Ishikawa (cell line): Measurements from ENCODE around the gene LGR6.
A peak's percentile ranks its signal among the peaks of the same experiment; 100 is the strongest.

ENCODE experiments used
- CEBPB ChIP-seq: IDR thresholded peaks from 2 replicates; pipeline ENCODE4 v1.6.1; 2012
- CREB1 ChIP-seq: IDR thresholded peaks from 2 replicates; pipeline ENCODE4 v1.6.1; 2012; ENCODE audit warnings: low read depth
- EGR1 ChIP-seq: IDR thresholded peaks from 2 replicates; pipeline ENCODE4 v1.6.1; 2012
- EP300 ChIP-seq: IDR thresholded peaks from 2 replicates; pipeline ENCODE4 v1.6.1; 2012; ENCODE audit warnings: borderline replicate concordance
- FOXM1 ChIP-seq: IDR thresholded peaks from 2 replicates; pipeline ENCODE4 v1.6.1; 2012; ENCODE audit warnings: low read depth, borderline replicate concordance
- RAD21 ChIP-seq: IDR thresholded peaks from 2 replicates; pipeline ENCODE4 v1.6.1; 2012; ENCODE audit warnings: low read depth
- TAF1 ChIP-seq: IDR thresholded peaks from 2 replicates; pipeline ENCODE4 v1.6.1; 2012; ENCODE audit warnings: low read depth, mild to moderate bottlenecking
- TCF12 ChIP-seq: IDR thresholded peaks from 2 replicates; pipeline ENCODE4 v1.6.1; 2012; ENCODE audit warnings: low read depth
- TEAD4 ChIP-seq: IDR thresholded peaks from 2 replicates; pipeline ENCODE4 v1.6.1; 2012
- YY1 ChIP-seq: IDR thresholded peaks from 2 replicates; pipeline ENCODE4 v1.6.1; 2012; ENCODE audit warnings: low read depth
- ZBTB7A ChIP-seq: IDR thresholded peaks from 2 replicates; pipeline ENCODE4 v1.6.1; 2012; ENCODE audit warnings: low read depth
- TF ChIP-seq, protein P1 (sequence below): IDR thresholded peaks from 2 replicates; pipeline ENCODE4 v1.6.1; 2012
- TF ChIP-seq, protein P2 (sequence below): IDR thresholded peaks from 2 replicates; pipeline ENCODE4 v1.6.1; 2012
- TF ChIP-seq, protein P3 (sequence below): IDR thresholded peaks from 2 replicates; pipeline ENCODE4 v1.6.1; 2012; ENCODE audit warnings: low read depth, mild to moderate bottlenecking

DNA sequence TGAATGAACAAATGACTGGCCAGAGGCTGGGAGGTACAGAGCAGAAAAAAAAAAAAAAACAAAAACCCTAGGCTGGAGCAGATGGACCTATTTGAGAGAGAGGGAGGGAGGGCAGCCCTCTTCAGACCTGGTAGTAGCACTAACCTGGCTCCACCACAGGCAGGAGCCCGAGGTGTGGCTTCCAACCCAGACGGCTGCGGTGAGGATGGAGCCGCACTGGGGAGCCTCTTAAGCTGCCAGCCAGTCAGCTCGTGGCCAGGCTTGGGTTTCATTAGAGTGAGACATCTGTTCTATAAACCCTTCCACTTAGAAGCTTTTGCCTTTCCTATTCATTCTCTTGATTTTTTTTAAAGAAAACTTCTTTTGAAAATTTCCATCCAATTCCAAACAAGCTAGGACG is 16.8 kb downstream of the LGR6 start:
- TF ChIP-seq YY1 (no peak), RAD21 (peak; percentile 38; the same call in 1 of the 2 replicates), EP300 (no peak), TEAD4 (no peak), FOXM1 (no peak), TAF1 (no peak), ZBTB7A (no peak), CEBPB (no peak), EGR1 (no peak), CREB1 (no peak), TCF12 (no peak)
- TF ChIP-seq, protein P1, sequence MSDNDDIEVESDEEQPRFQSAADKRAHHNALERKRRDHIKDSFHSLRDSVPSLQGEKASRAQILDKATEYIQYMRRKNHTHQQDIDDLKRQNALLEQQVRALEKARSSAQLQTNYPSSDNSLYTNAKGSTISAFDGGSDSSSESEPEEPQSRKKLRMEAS, result no peak
- TF ChIP-seq, protein P2, sequence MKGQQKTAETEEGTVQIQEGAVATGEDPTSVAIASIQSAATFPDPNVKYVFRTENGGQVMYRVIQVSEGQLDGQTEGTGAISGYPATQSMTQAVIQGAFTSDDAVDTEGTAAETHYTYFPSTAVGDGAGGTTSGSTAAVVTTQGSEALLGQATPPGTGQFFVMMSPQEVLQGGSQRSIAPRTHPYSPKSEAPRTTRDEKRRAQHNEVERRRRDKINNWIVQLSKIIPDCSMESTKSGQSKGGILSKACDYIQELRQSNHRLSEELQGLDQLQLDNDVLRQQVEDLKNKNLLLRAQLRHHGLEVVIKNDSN, result no peak
- TF ChIP-seq, protein P3, sequence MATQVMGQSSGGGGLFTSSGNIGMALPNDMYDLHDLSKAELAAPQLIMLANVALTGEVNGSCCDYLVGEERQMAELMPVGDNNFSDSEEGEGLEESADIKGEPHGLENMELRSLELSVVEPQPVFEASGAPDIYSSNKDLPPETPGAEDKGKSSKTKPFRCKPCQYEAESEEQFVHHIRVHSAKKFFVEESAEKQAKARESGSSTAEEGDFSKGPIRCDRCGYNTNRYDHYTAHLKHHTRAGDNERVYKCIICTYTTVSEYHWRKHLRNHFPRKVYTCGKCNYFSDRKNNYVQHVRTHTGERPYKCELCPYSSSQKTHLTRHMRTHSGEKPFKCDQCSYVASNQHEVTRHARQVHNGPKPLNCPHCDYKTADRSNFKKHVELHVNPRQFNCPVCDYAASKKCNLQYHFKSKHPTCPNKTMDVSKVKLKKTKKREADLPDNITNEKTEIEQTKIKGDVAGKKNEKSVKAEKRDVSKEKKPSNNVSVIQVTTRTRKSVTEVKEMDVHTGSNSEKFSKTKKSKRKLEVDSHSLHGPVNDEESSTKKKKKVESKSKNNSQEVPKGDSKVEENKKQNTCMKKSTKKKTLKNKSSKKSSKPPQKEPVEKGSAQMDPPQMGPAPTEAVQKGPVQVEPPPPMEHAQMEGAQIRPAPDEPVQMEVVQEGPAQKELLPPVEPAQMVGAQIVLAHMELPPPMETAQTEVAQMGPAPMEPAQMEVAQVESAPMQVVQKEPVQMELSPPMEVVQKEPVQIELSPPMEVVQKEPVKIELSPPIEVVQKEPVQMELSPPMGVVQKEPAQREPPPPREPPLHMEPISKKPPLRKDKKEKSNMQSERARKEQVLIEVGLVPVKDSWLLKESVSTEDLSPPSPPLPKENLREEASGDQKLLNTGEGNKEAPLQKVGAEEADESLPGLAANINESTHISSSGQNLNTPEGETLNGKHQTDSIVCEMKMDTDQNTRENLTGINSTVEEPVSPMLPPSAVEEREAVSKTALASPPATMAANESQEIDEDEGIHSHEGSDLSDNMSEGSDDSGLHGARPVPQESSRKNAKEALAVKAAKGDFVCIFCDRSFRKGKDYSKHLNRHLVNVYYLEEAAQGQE, result no peak
